AG09309 (cell line): ENCODE data around the gene KLHL3.

Experiments
- DNase-seq: peaks from one replicate; pipeline ENCODE4 v3.0.0-alpha.2; 2010; ENCODE audit warnings: low read depth
- H3K4me3 ChIP-seq: 2 replicates; pipeline ENCODE4 v1.5.1; 2011; ENCODE audit warnings: mild to moderate bottlenecking, low read depth, low read length, moderate library complexity; ENCODE audit not compliant: control insufficient read depth
- CTCF ChIP-seq: IDR thresholded peaks from 2 replicates; pipeline ENCODE4 v1.5.1; 2011; ENCODE audit warnings: mild to moderate bottlenecking, low read depth, low read length, inconsistent platforms; ENCODE audit not compliant: insufficient read depth, control insufficient read depth; ENCODE audit errors: missing control alignments

KLHL3 gene

GRCh38 chr5:137714494-137714893 is 21.4 kb downstream of the KLHL3 start:
- DNase-seq = no peak
- no peak overlapping the region for H3K4me3 ChIP-seq
- no peak for TF ChIP-seq CTCF

DNA sequence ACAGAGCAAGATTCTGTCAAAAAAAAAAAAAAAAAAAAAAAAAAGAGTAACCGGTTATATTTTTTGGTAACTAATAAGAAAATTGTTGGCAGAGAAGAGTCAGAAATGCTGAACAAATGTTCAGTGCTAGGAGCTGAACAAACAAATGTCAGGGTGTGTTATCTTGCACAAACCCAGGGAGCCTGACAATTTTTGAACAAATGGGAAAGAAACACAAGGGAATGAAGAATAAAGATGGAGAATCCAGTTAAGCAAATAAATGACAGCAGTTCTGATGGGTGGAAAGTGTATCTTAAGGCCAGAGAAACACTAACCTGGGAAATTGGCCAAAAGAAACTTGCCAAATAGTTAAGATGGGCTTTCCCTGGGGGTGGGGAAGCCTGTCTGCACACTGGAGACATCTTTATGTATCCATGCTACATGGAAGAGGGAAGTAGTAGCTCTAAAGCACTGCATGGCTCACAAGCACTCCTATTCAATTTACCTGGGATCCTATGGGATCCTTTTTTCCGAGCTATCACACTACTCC is 23.7 kb downstream of the KLHL3 start:
- TF ChIP-seq CTCF = no peak
- H3K4me3 ChIP-seq = no peak overlapping the region
- no peak for DNase-seq

DNA sequence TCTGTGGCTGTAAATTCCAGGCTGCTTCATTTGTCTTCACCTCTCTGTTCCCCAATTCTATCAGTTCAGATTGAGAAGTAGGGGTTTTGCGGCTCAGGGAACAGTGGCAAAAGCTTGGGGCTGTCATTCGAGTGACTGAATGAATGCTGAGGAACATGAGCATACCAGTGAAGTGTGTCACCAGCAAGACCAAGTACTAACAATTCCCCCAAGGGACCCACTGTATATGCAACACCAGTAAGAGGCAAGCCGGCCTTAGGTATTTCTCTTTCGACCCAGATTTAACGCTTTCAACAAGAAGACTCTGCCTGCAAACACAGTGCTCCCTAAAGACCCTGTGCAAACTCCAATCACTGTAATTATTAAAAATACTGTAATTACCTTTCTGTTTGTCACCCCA is 25.8 kb downstream of the KLHL3 start:
- DNase-seq = no peak
- TF ChIP-seq CTCF = no peak
- H3K4me3 ChIP-seq = no peak overlapping the region

GRCh38 chr5:137708796-137709559 is 26.9 kb downstream of the KLHL3 start:
- no peak for DNase-seq
- no peak overlapping the region for H3K4me3 ChIP-seq
- TF ChIP-seq CTCF = no peak

DNA sequence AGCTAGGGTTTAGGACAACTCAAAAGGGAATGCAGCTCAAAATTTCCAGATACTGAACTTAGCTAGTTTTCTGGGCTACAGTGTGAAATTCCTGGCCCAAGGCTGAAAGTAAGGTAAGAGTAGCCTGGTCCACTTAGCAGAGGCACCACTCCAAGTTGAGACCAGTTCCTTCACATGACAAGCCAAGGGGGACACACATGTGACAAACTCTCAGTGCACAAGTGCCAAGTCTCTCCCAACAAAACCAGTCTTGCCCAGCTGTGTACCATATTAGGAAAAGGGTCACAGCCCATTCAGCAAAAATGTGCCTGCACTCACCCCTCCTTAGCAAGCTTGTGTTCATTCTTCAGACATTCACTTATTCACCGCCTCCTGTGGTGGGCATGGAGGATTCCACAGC is 27.8 kb downstream of the KLHL3 start:
- no peak for TF ChIP-seq CTCF
- H3K4me3 ChIP-seq = no peak overlapping the region
- DNase-seq = no peak

- no peak overlapping the region for H3K4me3 ChIP-seq
- no peak for DNase-seq
- TF ChIP-seq CTCF = no peak
Measured at GRCh38 chr5:137706841-137707240, 29.0 kb downstream of the KLHL3 start.
